ENCODE results near the gene TTC39B.

GRCh38 chr9:15154677-15155076 lies 152.3 kb downstream of the TTC39B start:
- TF ChIP-seq POLR2A (IDR thresholded peaks at IDR 0.05; ENCODE audit: low read depth, low read length) (no peak), EZH2 (IDR thresholded peaks at IDR 0.05; ENCODE audit: borderline replicate concordance, low read depth, low read length, severe bottlenecking) (no peak)

All from endothelial cell of umbilical vein (primary cell).